Measurements from ENCODE around the gene SDK1.

GRCh38 chr7:4185721-4186512 lies 884.9 kb downstream of the SDK1 start:
- TF ChIP-seq BCL11A (IDR thresholded peaks at IDR 0.05; ENCODE audit: low read depth, low read length) = no peak
- TF ChIP-seq SRF (IDR thresholded peaks at IDR 0.05; ENCODE audit: low read depth in 2 of 2, low read length in 2 of 2) = no peak
- no peak for TF ChIP-seq EZH2 (IDR thresholded peaks at IDR 0.05; ENCODE audit: borderline replicate concordance, control insufficient read depth, low read depth, low read length)
- TF ChIP-seq HSF1 (IDR thresholded peaks at IDR 0.05; ENCODE audit: low read depth, low read length) = no peak
- TF ChIP-seq CTCF (IDR thresholded peaks at IDR 0.05 in 2 of 3, conservative IDR thresholded peaks at IDR 0.05 in 1 of 3; ENCODE audit: control insufficient read depth in 2 of 3, extremely low read depth in 1 of 3, insufficient read depth in 1 of 3, low read depth in 3 of 3, low read length in 3 of 3) = no peak
- TF ChIP-seq PAX8 (IDR thresholded peaks at IDR 0.05) = no peak
- no peak for TF ChIP-seq POLR2A (IDR thresholded peaks at IDR 0.05; ENCODE audit: low read depth, low read length)
- no peak for TF ChIP-seq ZNF274 (IDR thresholded peaks at IDR 0.05; ENCODE audit: insufficient read depth, insufficient read length)
- TF ChIP-seq TCF3 (IDR thresholded peaks at IDR 0.05; ENCODE audit: borderline replicate concordance, insufficient read depth, low read depth, low read length) = no peak
- TF ChIP-seq PAX5 (IDR thresholded peaks at IDR 0.05; ENCODE audit: borderline replicate concordance, low read depth, low read length) = no peak
- no peak for TF ChIP-seq TCF12 (IDR thresholded peaks at IDR 0.05; ENCODE audit: low read depth, low read length)
- TF ChIP-seq EGR1 (IDR thresholded peaks at IDR 0.05; ENCODE audit: borderline replicate concordance in 1 of 2, low read depth in 2 of 2, low read length in 2 of 2) = no peak

All from GM12878 (cell line).